H9 (cell line): ENCODE data around the gene PRDM5. TPM values are rescaled to one million over a fixed set of nuclear protein-coding genes. Genes with fewer than 3 reads are reported as not detected.

Source experiments
- DNase-seq: peaks from one replicate; pipeline ENCODE4 v3.0.0-alpha.2; 2017
- H2AFZ ChIP-seq: one replicate; pipeline ENCODE4 v1.6.1; 2013; ENCODE audit warnings: mild to moderate bottlenecking, low read length, control low read depth, moderate library complexity
- H2AK5ac ChIP-seq: 2 replicates; pipeline ENCODE4 v1.6.1; 2013; ENCODE audit warnings: low read length, control low read depth, mixed read lengths; ENCODE audit not compliant: insufficient read length
- H2BK120ac ChIP-seq: one replicate; pipeline ENCODE4 v1.6.1; 2013; ENCODE audit warnings: low read depth, mild to moderate bottlenecking, low read length, control low read depth, inconsistent platforms; ENCODE audit not compliant: poor library complexity, severe bottlenecking
- H2BK12ac ChIP-seq: 2 replicates; pipeline ENCODE4 v1.6.1; 2013; ENCODE audit warnings: low read length, control low read depth, mixed read lengths, low read depth; ENCODE audit not compliant: insufficient read length
- H2BK15ac ChIP-seq: 2 replicates; pipeline ENCODE4 v1.6.1; 2013; ENCODE audit warnings: low read depth, low read length, control low read depth
- H2BK20ac ChIP-seq: one replicate; pipeline ENCODE4 v1.6.1; 2013; ENCODE audit warnings: low read depth, mild to moderate bottlenecking, low read length, control low read depth, inconsistent platforms; ENCODE audit not compliant: poor library complexity, severe bottlenecking
- H2BK5ac ChIP-seq: 2 replicates; pipeline ENCODE4 v1.6.1; 2013; ENCODE audit warnings: low read length, control low read depth, mixed read lengths; ENCODE audit not compliant: insufficient read length
- H3K14ac ChIP-seq: 2 replicates; pipeline ENCODE4 v1.6.1; 2013; ENCODE audit warnings: low read length, control low read depth; ENCODE audit not compliant: insufficient read depth
- H3K18ac ChIP-seq: 2 replicates; pipeline ENCODE4 v1.6.1; 2013; ENCODE audit warnings: low read depth, mild to moderate bottlenecking, mixed read lengths, low read length, control low read depth; ENCODE audit not compliant: insufficient read length
- H3K23ac ChIP-seq: 2 replicates; pipeline ENCODE4 v1.6.1; 2013; ENCODE audit warnings: low read length, control low read depth, mixed read lengths, low read depth; ENCODE audit not compliant: insufficient read length
- H3K23me2 ChIP-seq: 2 replicates; pipeline ENCODE4 v1.6.1; 2013; ENCODE audit warnings: low read depth, mild to moderate bottlenecking, mixed read lengths, low read length, control low read depth; ENCODE audit not compliant: insufficient read length, poor library complexity, severe bottlenecking
- H3K27ac ChIP-seq: 2 replicates; pipeline ENCODE4 v1.5.1; 2013; ENCODE audit warnings: low read length, control low read depth, mixed read lengths, low read depth; ENCODE audit not compliant: insufficient read length
- H3K27me3 ChIP-seq: 2 replicates; pipeline ENCODE4 v1.6.1; 2013; ENCODE audit warnings: low read length, control low read depth, inconsistent platforms; ENCODE audit not compliant: insufficient read depth
- H3K4ac ChIP-seq: 2 replicates; pipeline ENCODE4 v1.6.1; 2013; ENCODE audit warnings: low read depth, mild to moderate bottlenecking, control low read depth, inconsistent platforms, low read length, moderate library complexity
- H3K4me1 ChIP-seq: 2 replicates; pipeline ENCODE4 v1.6.1; 2013; ENCODE audit warnings: low read length, control low read depth, inconsistent platforms; ENCODE audit not compliant: insufficient read depth
- H3K4me2 ChIP-seq: 2 replicates; pipeline ENCODE4 v1.6.1; 2013; ENCODE audit warnings: low read length, control low read depth, mixed read lengths; ENCODE audit not compliant: insufficient read length, insufficient read depth
- H3K56ac ChIP-seq: 2 replicates; pipeline ENCODE4 v1.6.1; 2013; ENCODE audit warnings: low read depth, mild to moderate bottlenecking, mixed read lengths, low read length, control low read depth; ENCODE audit not compliant: insufficient read length
- H3K79me1 ChIP-seq: 2 replicates; pipeline ENCODE4 v1.6.1; 2013; ENCODE audit warnings: low read depth, mild to moderate bottlenecking, moderate library complexity, low read length, control low read depth, inconsistent platforms; ENCODE audit not compliant: insufficient read depth, poor library complexity, severe bottlenecking
- H3K79me2 ChIP-seq: 2 replicates; pipeline ENCODE4 v1.6.1; 2013; ENCODE audit warnings: low read length, control low read depth, inconsistent platforms; ENCODE audit not compliant: insufficient read depth
- H3K9ac ChIP-seq: 2 replicates; pipeline ENCODE4 v1.6.1; 2013; ENCODE audit warnings: low read length, control low read depth, mixed read lengths; ENCODE audit not compliant: insufficient read length; ENCODE audit errors: extremely low read depth
- H3K9me3 ChIP-seq: one replicate; pipeline ENCODE4 v1.6.1; 2013; ENCODE audit warnings: low read depth, low read length, inconsistent platforms; ENCODE audit not compliant: control insufficient read depth
- H3T11ph ChIP-seq: one replicate; pipeline ENCODE4 v1.6.1; 2013; ENCODE audit warnings: mild to moderate bottlenecking, low read length, control low read depth, inconsistent platforms
- H4K20me1 ChIP-seq: one replicate; pipeline ENCODE4 v1.6.1; 2013; ENCODE audit not compliant: control insufficient read depth, insufficient read length, insufficient read depth
- H4K5ac ChIP-seq: 2 replicates; pipeline ENCODE4 v1.6.1; 2013; ENCODE audit warnings: low read depth, mild to moderate bottlenecking, mixed read lengths, low read length, control low read depth; ENCODE audit not compliant: insufficient read length
- H4K8ac ChIP-seq: replicated peaks from 2 replicates; pipeline ENCODE4 v1.6.1; 2013; ENCODE audit warnings: low read length, control low read depth, mixed read lengths, low read depth; ENCODE audit not compliant: insufficient read length
- H4K91ac ChIP-seq: 2 replicates; pipeline ENCODE4 v1.6.1; 2013; ENCODE audit warnings: low read depth, mild to moderate bottlenecking, moderate library complexity, mixed read lengths, low read length, control low read depth; ENCODE audit not compliant: insufficient read length
- H3K27ac Mint-ChIP-seq, 3 experiments: 2 replicates in 2 of 3; 3 replicates in 1 of 3; pipeline ENCODE4 v1.8.0; 2020 to 2021; ENCODE audit warnings: mixed read lengths in 3 of 3, mild to moderate bottlenecking in 1 of 3, moderate library complexity in 1 of 3
- H3K27me3 Mint-ChIP-seq: 2 replicates; pipeline ENCODE4 v1.8.0; 2021; ENCODE audit warnings: low read depth, mild to moderate bottlenecking, moderate library complexity, mixed read lengths
- H3K36me3 Mint-ChIP-seq, 3 experiments: 2 replicates in 2 of 3; 3 replicates in 1 of 3; pipeline ENCODE4 v1.8.0; 2020 to 2021; ENCODE audit warnings: low read depth in 3 of 3, mixed read lengths in 3 of 3; ENCODE audit not compliant: insufficient read depth in 1 of 3
- H3K4me1 Mint-ChIP-seq, 2 experiments: 2 replicates each; pipeline ENCODE4 v1.8.0; 2020; ENCODE audit warnings: mixed read lengths in 2 of 2
- H3K4me3 Mint-ChIP-seq, 2 experiments: 2 replicates in 1 of 2; 3 replicates in 1 of 2; pipeline ENCODE4 v1.8.0; 2020 to 2021; ENCODE audit warnings: mild to moderate bottlenecking in 2 of 2, mixed read lengths in 2 of 2, moderate library complexity in 1 of 2
- H3K9me3 Mint-ChIP-seq, 2 experiments: 2 replicates in 1 of 2; 3 replicates in 1 of 2; pipeline ENCODE4 v1.8.0; 2020; ENCODE audit warnings: mild to moderate bottlenecking in 2 of 2, mixed read lengths in 2 of 2, moderate library complexity in 1 of 2
- WGBS: extraction: QIAGEN DNeasy Blood & Tissue Kit; methylation state at CpG from one replicate; pipeline ENCODE4 v1.1.7; 2013; ENCODE audit warnings: missing lambda C conversion rate, low lambda C conversion rate, mixed read lengths; ENCODE audit not compliant: insufficient read length; ENCODE audit errors: extremely low coverage; 5-methylcytosine and 5-hydroxymethylcytosine counted together
- total RNA-seq: library from RNA; stranded (reverse); gene quantifications from 2 replicates; pipeline ENCODE4 v1.2.1, GENCODE V29; 2021
- TF ChIP-seq, protein P1 (sequence below): fragments of 200-600 bp; sonication (generic); conservative IDR thresholded peaks from 3 replicates; pipeline ENCODE4 v1.8.0; 2021; ENCODE audit warnings: antibody characterized with exemption, mild to moderate bottlenecking

The PRDM5 gene
- total RNA-seq, 1 experiment from 2014 or later: 21.7 TPM

DNA sequence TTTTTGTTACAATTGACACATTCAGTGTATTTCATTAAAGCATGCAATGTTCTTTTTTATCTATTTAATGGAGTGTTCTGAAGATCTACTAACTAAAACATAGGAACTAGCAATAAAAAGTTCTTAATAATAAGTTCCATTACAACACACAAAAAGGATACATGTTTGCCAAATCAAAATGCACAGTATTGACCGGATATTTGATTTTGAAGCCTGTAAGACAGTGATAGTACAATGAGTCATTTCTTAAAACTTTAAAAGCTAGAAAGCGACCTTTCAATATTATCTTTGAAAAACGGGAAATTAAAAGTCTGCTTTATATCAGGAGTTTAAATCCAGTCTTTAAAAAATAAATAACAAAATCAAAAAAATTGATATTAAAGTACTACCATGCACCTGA is 2.4 kb upstream of the PRDM5 start:
- no peak overlapping the region for H2BK120ac ChIP-seq
- peaks cover 8% of the 10 kb centered on the region for H3K23me2 ChIP-seq
- no peak overlapping the region for H2AK5ac ChIP-seq
- no peak overlapping the region for H2BK20ac ChIP-seq
- TF ChIP-seq, protein P1, sequence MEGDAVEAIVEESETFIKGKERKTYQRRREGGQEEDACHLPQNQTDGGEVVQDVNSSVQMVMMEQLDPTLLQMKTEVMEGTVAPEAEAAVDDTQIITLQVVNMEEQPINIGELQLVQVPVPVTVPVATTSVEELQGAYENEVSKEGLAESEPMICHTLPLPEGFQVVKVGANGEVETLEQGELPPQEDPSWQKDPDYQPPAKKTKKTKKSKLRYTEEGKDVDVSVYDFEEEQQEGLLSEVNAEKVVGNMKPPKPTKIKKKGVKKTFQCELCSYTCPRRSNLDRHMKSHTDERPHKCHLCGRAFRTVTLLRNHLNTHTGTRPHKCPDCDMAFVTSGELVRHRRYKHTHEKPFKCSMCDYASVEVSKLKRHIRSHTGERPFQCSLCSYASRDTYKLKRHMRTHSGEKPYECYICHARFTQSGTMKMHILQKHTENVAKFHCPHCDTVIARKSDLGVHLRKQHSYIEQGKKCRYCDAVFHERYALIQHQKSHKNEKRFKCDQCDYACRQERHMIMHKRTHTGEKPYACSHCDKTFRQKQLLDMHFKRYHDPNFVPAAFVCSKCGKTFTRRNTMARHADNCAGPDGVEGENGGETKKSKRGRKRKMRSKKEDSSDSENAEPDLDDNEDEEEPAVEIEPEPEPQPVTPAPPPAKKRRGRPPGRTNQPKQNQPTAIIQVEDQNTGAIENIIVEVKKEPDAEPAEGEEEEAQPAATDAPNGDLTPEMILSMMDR: no peak
- H3K79me1 ChIP-seq: no peaks in the 10 kb centered on the region
- no peak overlapping the region for H3K4me2 ChIP-seq
- Mint-ChIP-seq H3K27me3 (no peaks in the 10 kb centered on the region; the same call in 1 of the 2 replicates), H3K4me3 (no peak overlapping the region), H3K9me3 (no peaks in the 10 kb centered on the region), H3K27ac (no peak overlapping the region), H3K4me1 (peaks cover 27 to 29% of the 10 kb centered on the region in 2 experiments), H3K36me3 (peaks cover 0 to 4% (median 0%) of the 10 kb centered on the region in 3 experiments; a peak in 3 of 7 replicates)
- no peak overlapping the region for H2BK15ac ChIP-seq
- no peaks in the 10 kb centered on the region; the same call in 1 of the 2 replicates for H3K4me1 ChIP-seq
- H4K20me1 ChIP-seq: no peaks in the 10 kb centered on the region
- no peak overlapping the region for H4K8ac ChIP-seq
- H3K9me3 ChIP-seq: no peaks in the 10 kb centered on the region
- no peak overlapping the region for H4K91ac ChIP-seq
- H3K27ac ChIP-seq: no peak overlapping the region
- peaks cover 1% of the 10 kb centered on the region; the same call in 1 of the 2 replicates for H3K79me2 ChIP-seq
- H3K18ac ChIP-seq: no peak overlapping the region
- DNase-seq: no peak
- H2BK12ac ChIP-seq: no peak overlapping the region
- no peak overlapping the region for H3K4ac ChIP-seq
- H3K9ac ChIP-seq: no peak overlapping the region
- no peak overlapping the region for H3K23ac ChIP-seq
- no peak overlapping the region for H3K56ac ChIP-seq
- no peak overlapping the region for H2AFZ ChIP-seq
- no CpG with 5 or more reads among the region's 3 CpGs for WGBS
- no peak overlapping the region for H3T11ph ChIP-seq
- H4K5ac ChIP-seq: no peak overlapping the region
- H2BK5ac ChIP-seq: no peak overlapping the region
- no peak overlapping the region for H3K14ac ChIP-seq
- no peaks in the 10 kb centered on the region for H3K27me3 ChIP-seq
